ENCODE results near the gene NOP10. TPM values are rescaled to one million over a fixed set of nuclear protein-coding genes. Genes with fewer than 3 reads are reported as not detected.
A peak's percentile ranks its signal among the peaks of the same experiment; 100 is the strongest.
"Not testable (repeated sequence)": the region's sequence is repeated elsewhere in the genome, so short reads cannot be mapped to it uniquely, and the experiment has no call there.

The NOP10 gene
- 148 and 448 TPM in 2 replicates for total RNA-seq (2014; rRNA removed; shearing (Covaris generic); ENCODE audit: low replicate concordance)

DNA sequence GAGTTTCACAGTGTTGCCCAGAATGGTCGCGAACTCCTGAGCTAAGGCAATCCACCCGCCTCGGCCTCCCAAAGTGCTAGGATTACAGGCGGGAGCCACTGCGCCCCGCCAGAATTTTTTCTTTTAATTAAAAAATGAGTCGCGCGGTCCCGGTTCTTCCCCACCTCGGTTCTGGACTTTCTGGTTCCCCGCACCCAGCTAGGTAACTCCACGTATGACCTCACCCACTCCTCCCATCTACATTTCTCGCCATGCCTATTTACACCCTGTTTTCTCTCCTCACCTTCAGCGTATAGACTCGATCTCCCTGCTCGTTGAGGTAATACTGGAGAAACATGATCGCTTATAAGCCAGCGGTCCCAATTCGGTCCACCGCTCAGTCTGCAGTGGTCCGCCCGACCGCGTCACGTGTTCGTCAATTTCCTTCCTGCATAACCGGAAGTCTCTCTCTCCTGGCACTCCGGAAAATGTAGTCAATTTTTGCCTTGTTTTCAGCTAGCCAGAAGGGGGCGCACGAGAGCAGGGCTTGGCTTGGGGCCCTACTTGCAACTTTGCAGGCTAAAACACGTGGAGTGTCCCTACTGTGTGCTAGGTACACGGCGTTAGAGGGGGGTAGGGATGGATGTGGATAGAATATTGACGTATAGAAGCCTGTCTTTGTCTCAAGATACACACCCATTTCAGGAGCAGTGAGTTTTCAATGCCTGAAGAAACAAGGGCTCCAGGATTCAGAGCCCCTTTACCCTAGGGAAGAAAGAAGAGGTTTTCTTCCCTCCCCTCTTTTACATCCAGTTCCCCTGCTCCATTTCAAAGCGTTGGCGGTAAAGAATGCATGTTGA, at the start of gene NOP10, which contains the start of gene NUTM1:
Gene NOP10, minus strand, starts transcription at position 400 of the 839 bp plus-strand sequence. Its CDS starts 63 bp downstream, at position 337.
Gene NUTM1, plus strand, starts transcription at position 579 of the 839 bp plus-strand sequence. CDS start 382 bp downstream, outside the sequence.
- Histone ChIP-seq H3K9me2 (replicated peaks; ENCODE audit: insufficient read depth, low read length) (no peaks in the 10 kb centered on the region), H3K36me3 (ENCODE audit: insufficient read depth, low read length) (no peaks in the 10 kb centered on the region), H2AFZ (ENCODE audit: low read length) (peak within 1 kb of the TSS; percentile 97), H3K27ac (ENCODE audit: low read length) (peak within 1 kb of the TSS; percentile 76), H3K4me3 (ENCODE audit: low read length) (peak within 1 kb of the TSS; percentile 95), H3K9ac (ENCODE audit: low read length) (peak within 1 kb of the TSS; percentile 90), H3K79me2 (ENCODE audit: low read length) (peaks cover 22% of the 10 kb centered on the region), H4K20me1 (ENCODE audit: insufficient read depth, low read depth, low read length) (no peaks in the 10 kb centered on the region), H3K27me3 (ENCODE audit: low read length) (no peaks in the 10 kb centered on the region), H3K9me3 (ENCODE audit: low read length) (no peaks in the 10 kb centered on the region), H3K4me1 (ENCODE audit: low read length) (peaks cover 18% of the 10 kb centered on the region), H3K4me2 (ENCODE audit: low read depth, low read length, poor library complexity, severe bottlenecking) (peak within 1 kb of the TSS; percentile 77)
- peak; percentile 96 for DNase-seq

DNA sequence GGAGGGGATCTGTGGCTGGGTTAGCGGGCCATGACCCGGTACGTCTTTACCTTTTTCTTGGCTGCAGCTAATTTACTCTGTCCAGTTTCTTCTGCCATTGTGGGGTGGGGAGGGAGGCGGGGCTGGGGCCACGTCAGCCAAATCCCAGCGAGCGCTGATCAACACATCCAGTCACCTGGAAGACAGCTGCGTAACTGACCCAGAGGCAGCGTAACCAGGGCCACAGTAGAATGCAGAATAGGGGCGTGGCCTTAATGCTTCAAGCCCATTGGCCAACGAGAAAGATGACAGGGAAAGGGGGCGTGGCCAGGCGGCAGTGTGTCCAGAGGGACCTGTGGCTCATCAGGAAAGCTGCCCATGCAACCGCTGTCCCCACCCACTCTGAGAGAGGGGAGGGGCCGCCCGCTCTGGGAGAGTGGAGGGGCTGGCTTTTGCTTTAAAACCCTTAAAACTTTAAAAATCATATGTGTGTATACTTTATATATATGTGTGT, 46.7 kb upstream of the NOP10 start:
- not testable (repeated sequence) for H4K20me1 ChIP-seq (ENCODE audit: insufficient read depth, low read depth, low read length); H3K4me2 ChIP-seq (ENCODE audit: low read depth, low read length, poor library complexity, severe bottlenecking); H2AFZ ChIP-seq (ENCODE audit: low read length); H3K4me3 ChIP-seq (ENCODE audit: low read length); H3K27me3 ChIP-seq (ENCODE audit: low read length); H3K9me2 ChIP-seq (replicated peaks; ENCODE audit: insufficient read depth, low read length); H3K4me1 ChIP-seq (ENCODE audit: low read length); DNase-seq; H3K27ac ChIP-seq (ENCODE audit: low read length); H3K9me3 ChIP-seq (ENCODE audit: low read length); H3K79me2 ChIP-seq (ENCODE audit: low read length); H3K9ac ChIP-seq (ENCODE audit: low read length); H3K36me3 ChIP-seq (ENCODE audit: insufficient read depth, low read length)

DNA sequence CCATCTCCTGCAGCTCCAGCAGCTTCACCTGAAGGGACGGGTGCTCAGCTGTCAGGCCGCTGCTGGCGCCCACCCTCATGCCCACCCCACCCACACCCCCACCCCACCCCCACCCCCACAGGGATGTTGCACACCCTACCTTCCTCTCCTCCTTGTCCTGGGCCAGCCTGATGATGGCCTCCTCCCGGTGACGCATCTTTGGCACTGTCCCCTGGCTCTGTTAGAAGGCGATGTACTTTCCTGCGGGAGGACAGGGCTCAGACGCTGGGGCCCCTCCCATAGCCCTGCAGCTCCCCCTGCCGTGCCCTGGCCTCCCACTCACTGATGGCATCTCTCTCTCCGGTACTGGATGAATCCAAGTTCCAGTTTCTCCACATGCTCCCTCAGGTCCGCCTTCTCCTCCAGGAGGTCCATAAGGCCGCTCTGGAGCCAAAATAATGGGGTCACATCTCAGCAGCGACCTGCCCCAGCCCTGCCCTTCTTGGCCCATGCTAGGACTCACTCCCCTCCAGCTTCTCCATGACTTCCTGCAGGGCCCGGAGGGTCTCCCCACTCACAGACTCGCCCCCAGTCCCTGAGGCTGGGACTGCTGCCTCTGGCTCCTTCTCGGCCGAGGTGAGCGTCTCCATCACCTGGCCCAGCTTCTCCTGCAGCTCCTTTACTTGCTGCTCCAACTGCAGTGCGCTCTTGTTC, 39.0 kb upstream of the NOP10 start:
- not testable (repeated sequence) for H3K4me2 ChIP-seq (ENCODE audit: low read depth, low read length, poor library complexity, severe bottlenecking); H2AFZ ChIP-seq (ENCODE audit: low read length); H3K9me2 ChIP-seq (replicated peaks; ENCODE audit: insufficient read depth, low read length); H3K27me3 ChIP-seq (ENCODE audit: low read length); H3K4me3 ChIP-seq (ENCODE audit: low read length); H3K27ac ChIP-seq (ENCODE audit: low read length); H3K79me2 ChIP-seq (ENCODE audit: low read length); H3K9ac ChIP-seq (ENCODE audit: low read length); H3K9me3 ChIP-seq (ENCODE audit: low read length); H4K20me1 ChIP-seq (ENCODE audit: insufficient read depth, low read depth, low read length); DNase-seq; H3K36me3 ChIP-seq (ENCODE audit: insufficient read depth, low read length); H3K4me1 ChIP-seq (ENCODE audit: low read length)

DNA sequence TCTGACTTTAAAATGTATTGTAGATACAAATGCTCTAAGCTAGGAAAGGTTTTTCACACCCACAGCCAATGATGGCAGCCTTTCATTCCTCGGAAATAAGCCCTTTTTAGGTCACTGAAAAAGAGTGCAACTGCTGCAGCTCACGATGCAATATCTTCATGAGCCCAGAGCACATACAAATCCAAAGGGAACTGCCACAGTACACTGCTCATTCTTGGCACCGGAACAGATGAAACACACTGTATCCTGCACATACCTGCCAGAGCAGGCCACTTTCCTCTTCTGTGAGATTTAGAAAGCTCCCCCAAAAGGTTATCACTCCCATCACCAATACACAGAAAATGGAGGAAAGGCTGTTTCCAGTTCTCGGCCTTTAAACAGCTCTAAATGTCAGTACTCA, 37.6 kb upstream of the NOP10 start:
- H3K4me1 ChIP-seq (ENCODE audit: low read length); H4K20me1 ChIP-seq (ENCODE audit: insufficient read depth, low read depth, low read length); H2AFZ ChIP-seq (ENCODE audit: low read length); H3K27me3 ChIP-seq (ENCODE audit: low read length); H3K36me3 ChIP-seq (ENCODE audit: insufficient read depth, low read length); DNase-seq; H3K4me3 ChIP-seq (ENCODE audit: low read length); H3K79me2 ChIP-seq (ENCODE audit: low read length); H3K27ac ChIP-seq (ENCODE audit: low read length); H3K9ac ChIP-seq (ENCODE audit: low read length); H3K9me3 ChIP-seq (ENCODE audit: low read length); H3K4me2 ChIP-seq (ENCODE audit: low read depth, low read length, poor library complexity, severe bottlenecking); H3K9me2 ChIP-seq (replicated peaks; ENCODE audit: insufficient read depth, low read length): not testable (repeated sequence)

DNA sequence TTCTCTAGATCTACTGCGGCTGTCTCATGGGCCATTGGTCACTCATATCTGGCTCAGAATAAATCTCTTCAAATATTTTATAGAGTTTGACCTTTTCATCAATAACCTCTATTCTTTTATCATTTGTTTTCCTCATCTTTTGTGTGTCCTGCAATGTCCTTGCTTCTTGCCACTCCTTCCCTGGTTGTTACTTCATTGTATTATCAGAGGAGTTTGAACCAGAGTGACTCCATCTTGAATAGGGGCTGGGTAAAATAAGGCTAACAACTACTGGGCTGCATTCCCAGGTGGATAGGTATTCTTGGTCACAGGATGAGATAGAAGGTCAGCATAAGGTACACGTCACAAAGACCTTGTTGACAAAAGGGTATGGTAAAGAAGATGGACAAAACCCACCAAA, 33.9 kb upstream of the NOP10 start:
- Histone ChIP-seq H3K4me2 (ENCODE audit: low read depth, low read length, poor library complexity, severe bottlenecking) (no peak overlapping the region), H3K27ac (ENCODE audit: low read length) (no peak overlapping the region), H3K36me3 (ENCODE audit: insufficient read depth, low read length) (no peaks in the 10 kb centered on the region), H3K4me1 (ENCODE audit: low read length) (no peaks in the 10 kb centered on the region), H3K9me2 (replicated peaks; ENCODE audit: insufficient read depth, low read length) (no peaks in the 10 kb centered on the region), H3K4me3 (ENCODE audit: low read length) (no peak overlapping the region), H3K79me2 (ENCODE audit: low read length) (no peaks in the 10 kb centered on the region), H2AFZ (ENCODE audit: low read length) (no peak overlapping the region), H4K20me1 (ENCODE audit: insufficient read depth, low read depth, low read length) (no peaks in the 10 kb centered on the region), H3K27me3 (ENCODE audit: low read length) (no peaks in the 10 kb centered on the region), H3K9me3 (ENCODE audit: low read length) (no peaks in the 10 kb centered on the region), H3K9ac (ENCODE audit: low read length) (no peak overlapping the region)
- DNase-seq: peak; percentile 11

DNA sequence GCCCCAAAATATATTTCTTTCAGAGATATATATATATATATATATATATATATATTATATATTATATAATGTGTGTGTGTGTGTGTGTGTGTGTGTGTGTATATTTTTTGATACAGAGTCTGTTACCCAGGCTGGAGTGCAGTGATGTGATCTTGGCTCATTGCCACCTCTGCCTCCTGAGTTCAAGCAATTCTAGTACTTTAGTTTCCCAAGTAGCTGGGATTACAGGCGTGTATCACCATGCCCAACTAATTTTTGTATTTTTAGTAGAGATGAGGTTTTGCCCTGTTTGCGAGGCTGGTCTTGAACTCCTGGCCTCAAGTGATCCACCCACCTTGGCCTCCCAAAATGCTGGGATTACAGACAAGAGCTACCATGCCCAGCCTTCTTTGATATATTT, 32.6 kb upstream of the NOP10 start:
- H3K79me2 ChIP-seq (ENCODE audit: low read length); H3K27me3 ChIP-seq (ENCODE audit: low read length); H3K4me2 ChIP-seq (ENCODE audit: low read depth, low read length, poor library complexity, severe bottlenecking); H2AFZ ChIP-seq (ENCODE audit: low read length); H3K4me1 ChIP-seq (ENCODE audit: low read length); H3K4me3 ChIP-seq (ENCODE audit: low read length); H3K36me3 ChIP-seq (ENCODE audit: insufficient read depth, low read length); H3K9me2 ChIP-seq (replicated peaks; ENCODE audit: insufficient read depth, low read length); H3K9me3 ChIP-seq (ENCODE audit: low read length); H3K9ac ChIP-seq (ENCODE audit: low read length); DNase-seq; H4K20me1 ChIP-seq (ENCODE audit: insufficient read depth, low read depth, low read length); H3K27ac ChIP-seq (ENCODE audit: low read length): not testable (repeated sequence)

DNA sequence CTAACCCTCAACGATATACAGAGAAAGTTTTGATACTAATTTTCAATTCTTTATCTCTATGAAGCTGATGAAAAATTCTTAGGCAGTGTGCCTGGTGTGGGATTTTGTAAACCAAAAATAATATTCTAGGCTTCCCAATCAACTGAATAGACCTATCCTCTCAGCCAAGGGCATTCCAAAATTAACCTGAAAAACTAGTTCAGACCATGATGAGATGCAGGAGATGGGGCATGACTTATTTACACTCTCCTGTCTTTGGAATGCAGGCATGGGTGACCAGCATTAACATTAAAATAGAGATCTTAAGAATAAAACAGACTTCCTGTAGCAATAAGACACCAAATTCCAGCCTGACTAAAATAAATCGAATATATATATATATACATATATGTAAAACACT, 31.9 kb upstream of the NOP10 start:
- no peak overlapping the region for H3K4me2 ChIP-seq (ENCODE audit: low read depth, low read length, poor library complexity, severe bottlenecking)
- no peak for DNase-seq
- no peak overlapping the region for H3K9ac ChIP-seq (ENCODE audit: low read length)
- no peaks in the 10 kb centered on the region for H3K79me2 ChIP-seq (ENCODE audit: low read length)
- no peak overlapping the region for H2AFZ ChIP-seq (ENCODE audit: low read length)
- H3K9me3 ChIP-seq (ENCODE audit: low read length): no peaks in the 10 kb centered on the region
- no peaks in the 10 kb centered on the region for H3K9me2 ChIP-seq (replicated peaks; ENCODE audit: insufficient read depth, low read length)
- no peak overlapping the region for H3K27ac ChIP-seq (ENCODE audit: low read length)
- H4K20me1 ChIP-seq (ENCODE audit: insufficient read depth, low read depth, low read length): 0 out of 2 replicates have a peak, but pooled peaks cover 5% of the 10 kb centered on the region
- H3K4me1 ChIP-seq (ENCODE audit: low read length): peaks cover 6% of the 10 kb centered on the region
- H3K36me3 ChIP-seq (ENCODE audit: insufficient read depth, low read length): no peaks in the 10 kb centered on the region
- no peak overlapping the region for H3K4me3 ChIP-seq (ENCODE audit: low read length)
- no peaks in the 10 kb centered on the region for H3K27me3 ChIP-seq (ENCODE audit: low read length)

DNA sequence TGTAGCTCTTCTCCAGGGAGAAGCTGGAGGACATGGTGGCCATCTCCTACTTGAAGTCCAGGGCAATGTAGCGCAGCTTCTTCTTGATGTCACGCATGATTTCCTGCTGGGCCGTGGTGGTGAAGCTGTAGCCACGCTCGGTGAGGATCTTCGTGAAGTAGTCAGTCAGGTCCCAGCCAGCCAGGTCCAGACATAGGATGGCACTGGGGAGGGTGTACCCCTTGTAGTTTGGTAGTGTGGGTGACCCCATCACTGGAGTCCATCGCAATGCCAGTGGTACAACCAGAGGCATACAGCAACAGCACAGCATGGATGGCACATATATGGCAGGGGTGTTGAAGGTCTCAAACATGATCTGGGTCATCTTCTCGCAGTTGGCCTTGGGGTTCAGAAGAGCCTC, 31.0 kb upstream of the NOP10 start:
- Histone ChIP-seq H3K27me3 (ENCODE audit: low read length) (no peaks in the 10 kb centered on the region), H3K79me2 (ENCODE audit: low read length) (no peaks in the 10 kb centered on the region), H3K27ac (ENCODE audit: low read length) (no peak overlapping the region), H2AFZ (ENCODE audit: low read length) (no peak overlapping the region), H3K4me3 (ENCODE audit: low read length) (no peak overlapping the region), H3K9me3 (ENCODE audit: low read length) (no peaks in the 10 kb centered on the region), H3K4me2 (ENCODE audit: low read depth, low read length, poor library complexity, severe bottlenecking) (no peak overlapping the region), H3K36me3 (ENCODE audit: insufficient read depth, low read length) (no peaks in the 10 kb centered on the region), H4K20me1 (ENCODE audit: insufficient read depth, low read depth, low read length) (0 out of 2 replicates have a peak, but pooled peaks cover 5% of the 10 kb centered on the region), H3K9ac (ENCODE audit: low read length) (no peak overlapping the region), H3K9me2 (replicated peaks; ENCODE audit: insufficient read depth, low read length) (no peaks in the 10 kb centered on the region), H3K4me1 (ENCODE audit: low read length) (peaks cover 9% of the 10 kb centered on the region)
- DNase-seq: no peak

All from Karpas-422 (cell line).